Effector CD4-positive, alpha-beta T cell (primary cell): ENCODE results near the gene CYB561D1.

ENCODE experiments used
- DNase-seq: peaks from one replicate; pipeline ENCODE4 v3.0.0-alpha.2; 2020

CYB561D1 gene

DNA sequence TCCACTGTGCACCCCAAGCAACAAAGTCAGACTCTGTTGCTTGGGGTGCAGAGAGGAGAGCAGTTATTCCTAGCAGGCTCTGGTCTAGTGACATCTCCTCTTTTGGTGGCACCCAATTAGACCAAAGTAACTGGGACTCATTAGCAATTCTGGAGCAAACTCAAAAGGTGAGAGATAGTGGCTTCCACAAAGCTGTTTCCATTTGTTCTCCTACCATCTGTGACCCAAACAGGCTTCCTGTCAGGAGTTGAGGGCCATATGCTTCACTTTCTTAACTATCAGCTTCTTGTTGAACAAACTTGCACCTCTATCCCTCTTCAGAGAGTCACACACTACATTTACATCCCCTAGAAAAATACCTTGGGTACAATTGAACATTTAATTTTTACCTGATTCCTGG is 11.7 kb upstream of the CYB561D1 start:
- no peak for DNase-seq

DNA sequence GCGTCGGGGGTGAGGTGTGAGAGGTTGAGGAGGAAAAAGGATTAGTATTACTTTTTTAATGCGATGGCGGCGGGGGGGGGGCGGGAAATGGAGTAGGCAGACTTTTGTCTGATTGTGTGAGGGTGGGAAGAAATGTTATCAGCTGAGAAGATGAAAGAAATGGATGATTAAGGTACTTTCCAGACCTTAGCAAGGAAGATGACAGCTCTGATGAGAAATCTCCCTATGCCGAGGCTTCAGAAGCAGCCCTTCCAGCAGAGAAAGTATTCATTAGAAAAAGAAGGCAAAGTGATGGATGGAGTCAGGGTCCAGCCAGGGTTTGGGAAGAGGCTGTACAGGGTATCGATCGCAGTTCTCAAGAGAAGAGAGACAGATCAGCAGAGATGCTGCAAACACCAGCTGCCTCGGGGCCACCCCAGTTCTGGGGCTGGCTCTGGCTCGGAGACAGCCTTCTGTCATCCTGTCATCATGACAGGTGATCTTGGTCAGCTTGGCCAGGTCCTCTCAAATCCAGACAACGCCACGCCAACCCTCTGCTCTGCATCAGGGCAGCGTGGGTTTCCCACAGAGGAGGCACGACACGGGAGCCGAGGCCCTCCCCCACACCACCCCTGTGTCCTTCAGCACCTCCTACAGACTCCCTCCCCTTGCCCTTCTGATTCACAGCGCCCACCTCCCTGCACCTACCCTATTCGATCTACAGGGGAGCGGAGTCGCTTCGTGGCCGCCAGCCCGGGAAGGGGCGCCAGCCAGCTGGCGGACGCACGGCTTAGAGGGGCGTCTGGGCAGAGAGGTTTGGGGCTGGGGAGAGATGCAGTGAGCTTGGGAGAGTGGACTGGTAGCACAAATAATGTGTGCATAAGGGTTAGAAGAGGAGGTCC is 10.9 kb upstream of the CYB561D1 start:
- DNase-seq: peak; percentile 32

DNA sequence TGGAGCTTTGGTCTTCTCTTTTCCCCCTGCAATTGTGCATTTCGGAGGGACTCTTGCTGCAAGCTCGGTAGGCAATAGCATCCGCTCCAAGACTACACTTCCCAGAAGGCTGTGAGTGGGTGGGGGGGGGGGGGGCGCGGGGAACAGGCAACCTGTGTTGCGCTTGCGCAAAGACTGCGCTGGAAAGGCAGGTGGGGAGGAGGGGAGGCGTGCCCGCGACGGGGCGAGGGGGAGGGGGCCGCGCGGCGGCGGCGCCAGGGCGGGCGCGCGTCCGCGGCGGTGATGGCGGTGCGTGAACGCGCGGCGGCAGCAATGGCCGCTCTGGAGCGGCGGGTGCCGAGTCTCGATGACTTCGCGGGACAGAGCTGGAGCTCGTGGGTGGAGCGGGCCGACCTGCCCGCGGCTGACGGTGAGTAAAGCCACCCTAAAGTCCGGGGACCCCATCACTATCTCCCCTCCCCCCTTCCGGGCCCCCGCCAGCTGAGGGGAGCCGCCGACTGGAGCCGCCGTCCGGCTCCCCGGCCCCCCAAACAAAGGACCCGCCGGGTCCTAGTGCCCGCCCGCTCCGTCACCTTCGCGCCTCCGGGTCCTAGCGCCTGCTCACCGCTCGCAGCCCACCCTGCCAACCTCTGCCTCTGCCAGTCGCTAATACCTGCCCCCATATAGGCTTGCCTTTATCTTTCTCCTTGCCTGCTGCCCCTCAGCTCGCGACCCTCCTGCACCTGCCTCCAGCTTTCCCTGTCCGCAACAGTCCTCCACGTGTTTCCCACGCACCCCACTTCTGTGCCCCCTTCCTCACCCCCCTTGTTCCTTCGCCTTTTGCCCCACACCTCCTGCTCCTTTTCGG is 10.0 kb upstream of the CYB561D1 start, which contains the start of gene ATXN7L2:
Gene ATXN7L2 (plus strand): TSS at position 234 of the 847 bp plus-strand sequence. CDS start 49 bp downstream, at position 283.
- peak; percentile 86 for DNase-seq

DNA sequence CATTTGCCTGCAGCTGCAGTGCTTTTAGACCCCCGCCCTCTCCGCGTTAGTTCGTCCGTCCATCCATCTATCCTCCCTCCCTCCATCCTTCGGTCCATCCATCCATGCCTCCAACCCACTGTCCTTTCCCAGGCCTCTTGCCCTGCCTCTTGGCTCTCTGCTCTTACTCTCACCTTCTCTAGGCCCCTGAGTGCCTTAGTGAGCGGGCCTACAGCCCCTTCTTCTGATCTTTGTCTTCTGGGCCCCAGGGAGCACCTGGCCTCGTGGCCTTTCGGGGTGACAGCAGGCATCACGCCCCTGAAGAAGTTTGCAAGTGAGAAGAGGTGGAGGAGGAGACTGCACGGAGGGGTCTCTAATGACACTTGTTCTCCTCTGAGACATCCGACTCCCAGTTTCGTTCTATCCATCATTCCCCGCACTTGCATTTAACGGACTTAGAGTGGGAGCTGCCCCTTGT is 9.3 kb upstream of the CYB561D1 start:
- no peak for DNase-seq

DNA sequence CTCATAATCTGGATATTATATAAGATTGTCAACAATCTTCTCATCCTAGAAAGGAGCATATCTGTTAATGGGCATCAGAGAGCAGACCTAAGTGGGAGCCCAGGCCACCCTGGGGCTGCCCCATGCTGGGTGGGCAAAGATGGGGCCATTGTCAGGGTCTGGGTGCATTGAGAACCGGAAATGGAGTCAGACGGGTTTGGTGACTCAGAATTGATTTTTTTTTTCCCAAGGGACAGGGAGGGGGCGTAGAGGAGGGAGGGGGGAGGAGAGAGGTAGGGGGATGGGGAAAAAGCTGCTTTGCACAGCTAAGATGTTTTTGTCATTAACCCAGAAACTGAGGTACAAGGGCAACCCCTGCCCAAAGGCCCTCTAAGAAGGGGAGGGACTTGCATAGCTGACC is 8.9 kb upstream of the CYB561D1 start:
- no peak for DNase-seq

DNA sequence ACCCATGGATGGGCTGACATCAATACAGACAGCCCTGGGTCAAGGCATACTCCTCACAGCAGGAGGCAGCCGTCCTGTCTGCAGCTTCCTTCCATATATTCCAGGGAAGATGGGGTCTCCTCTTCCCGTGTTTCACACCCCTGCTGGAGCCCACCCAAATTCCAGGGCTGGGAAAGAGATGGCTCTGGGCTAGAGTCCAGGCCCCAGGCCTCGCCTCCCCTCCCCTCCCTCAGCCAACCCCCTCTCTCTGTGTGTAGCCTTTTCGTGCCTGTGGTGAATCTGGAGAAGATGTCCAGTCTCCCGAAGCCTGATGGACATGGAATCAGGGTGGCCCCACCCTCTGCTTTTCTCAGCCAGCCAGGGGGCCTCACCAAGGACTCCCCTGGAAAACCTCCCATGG is 6.6 kb upstream of the CYB561D1 start:
- DNase-seq: no peak

DNA sequence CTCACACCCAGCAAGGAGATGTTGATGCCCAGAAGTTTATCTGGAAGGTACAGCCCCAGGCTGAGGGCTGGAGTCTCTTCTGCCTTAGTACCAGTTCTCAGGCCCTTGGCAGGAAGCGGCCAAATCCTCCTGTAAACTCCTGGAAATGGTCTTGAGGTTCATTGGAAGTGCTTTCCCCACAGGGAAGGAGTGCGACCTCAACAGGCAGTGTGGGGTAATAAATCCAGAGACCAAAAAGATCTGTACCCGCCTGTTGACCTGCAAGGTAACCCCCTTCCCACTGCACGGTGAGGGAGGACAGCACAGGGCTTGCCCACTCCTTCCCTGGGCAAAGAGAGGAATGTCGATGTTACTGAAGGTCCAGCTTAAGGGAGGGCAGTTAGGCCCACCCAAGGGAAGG is 5.7 kb upstream of the CYB561D1 start:
- no peak for DNase-seq

DNA sequence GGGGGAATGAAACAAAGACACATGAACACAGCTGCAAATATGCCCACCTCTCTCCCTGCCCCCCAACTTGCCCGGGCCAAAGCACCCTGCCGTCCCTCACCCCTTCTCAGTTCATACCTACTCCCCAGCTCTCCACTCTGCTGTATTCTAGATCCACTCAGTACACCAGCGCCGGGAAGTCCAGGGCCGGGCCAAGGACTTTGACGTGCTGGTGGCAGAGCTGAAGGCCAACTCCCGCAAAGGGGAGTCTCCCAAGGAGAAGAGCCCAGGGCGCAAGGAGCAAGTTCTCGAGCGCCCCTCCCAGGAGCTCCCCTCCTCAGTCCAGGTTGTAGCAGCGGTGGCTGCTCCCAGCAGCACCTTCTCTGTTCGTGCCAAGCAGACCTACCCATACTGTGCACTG is 5.2 kb upstream of the CYB561D1 start:
- no peak for DNase-seq

DNA sequence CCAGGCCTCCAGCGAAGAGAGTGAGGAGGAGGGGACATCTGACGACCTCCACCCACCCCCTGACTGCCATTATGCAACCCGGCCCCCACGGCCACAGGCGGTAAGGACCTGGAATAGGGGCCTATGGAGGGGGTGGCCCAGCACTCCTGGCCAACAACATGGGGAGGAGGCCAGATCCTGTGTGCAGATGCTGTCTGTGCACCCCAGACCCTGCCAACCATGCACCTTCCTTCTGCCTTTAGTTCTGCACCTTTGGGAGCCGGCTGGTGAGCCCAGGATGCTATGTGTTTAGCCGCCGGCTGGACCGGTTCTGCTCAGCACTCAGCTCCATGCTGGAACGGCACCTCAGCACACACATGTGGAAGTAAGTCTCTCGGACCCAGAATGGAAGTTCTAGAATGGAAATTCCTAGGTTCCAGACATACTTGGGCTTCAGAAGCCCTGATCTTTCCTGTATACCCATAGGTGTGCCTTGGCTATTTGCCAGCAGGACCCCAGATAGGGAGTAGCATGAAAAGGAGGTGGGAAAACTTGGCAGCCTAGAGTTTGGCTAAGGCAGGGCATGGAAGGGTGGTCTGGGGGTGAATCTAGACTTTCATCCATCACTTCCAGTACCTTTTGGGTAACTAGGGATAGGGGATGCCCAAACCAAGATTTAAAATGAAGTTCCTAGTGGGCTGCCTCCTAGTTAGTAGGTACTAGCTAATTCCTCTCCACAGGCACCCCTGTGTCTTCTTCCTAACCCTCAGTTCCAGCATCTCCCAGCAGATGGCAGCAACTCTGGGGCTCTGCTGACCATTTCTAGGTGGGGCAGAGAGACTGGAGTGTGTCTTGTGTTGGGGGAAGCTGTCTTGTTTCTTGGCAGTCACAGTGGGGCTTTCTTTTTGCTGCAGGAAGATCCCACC is 3.6 kb upstream of the CYB561D1 start:
- DNase-seq: peak; percentile 64

DNA sequence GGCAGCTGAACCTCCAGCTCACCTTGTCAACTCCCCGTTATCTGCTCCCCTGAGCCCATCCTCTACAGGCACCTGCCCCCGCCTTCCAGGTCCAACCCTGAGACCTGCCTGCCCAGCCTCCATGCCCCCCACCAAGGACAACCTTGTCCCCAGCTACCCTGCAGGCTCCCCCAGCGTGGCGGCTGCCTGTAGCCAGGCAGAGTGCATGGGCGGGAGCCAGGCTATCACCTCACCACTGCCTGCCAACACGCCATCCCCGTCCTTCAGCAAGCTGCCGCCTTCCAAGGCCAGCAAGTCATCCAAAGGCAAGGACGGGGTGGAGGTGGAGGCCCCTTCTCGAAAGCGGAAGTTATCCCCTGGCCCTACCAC is 3.0 kb upstream of the CYB561D1 start:
- no peak for DNase-seq

DNA sequence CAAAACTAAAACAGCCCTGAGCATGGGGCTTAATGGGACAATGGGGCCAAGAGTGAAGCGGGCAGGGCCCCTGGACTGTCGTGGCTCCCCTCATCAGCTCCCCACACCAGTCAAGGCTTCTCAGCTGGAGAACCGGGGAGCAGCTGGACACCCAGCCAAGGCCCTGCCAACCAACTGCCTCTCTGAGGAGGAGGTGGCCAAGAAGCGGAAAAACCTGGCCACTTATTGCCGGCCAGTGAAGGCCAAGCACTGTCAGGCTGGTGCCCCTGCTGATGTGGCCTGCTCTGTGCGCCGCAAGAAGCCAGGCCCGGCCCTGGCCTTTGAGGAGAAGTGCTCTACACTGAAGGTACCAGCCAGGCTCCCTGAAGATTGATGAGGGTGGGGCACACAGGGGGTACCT is 2.5 kb upstream of the CYB561D1 start:
- DNase-seq: no peak

DNA sequence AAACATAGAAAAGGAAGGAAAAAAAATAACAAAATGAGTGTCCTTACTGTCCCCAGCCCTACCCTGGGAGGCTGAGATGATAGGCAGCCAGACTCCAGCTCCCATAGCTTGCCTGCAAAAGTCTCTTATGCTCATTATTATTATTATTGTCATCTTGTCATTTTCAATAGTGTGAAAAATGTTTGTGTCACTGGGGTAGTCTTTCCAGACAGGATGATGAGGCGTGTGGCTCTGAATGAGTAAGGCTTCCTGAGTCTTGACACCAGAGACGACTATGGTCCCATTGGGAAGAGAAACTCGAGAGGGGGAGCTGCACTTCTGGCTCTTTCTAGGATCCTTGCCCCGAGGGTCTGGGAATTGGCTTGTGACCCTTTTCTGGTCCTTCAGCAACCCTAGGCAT is 1.1 kb upstream of the CYB561D1 start:
- DNase-seq: no peak

DNA sequence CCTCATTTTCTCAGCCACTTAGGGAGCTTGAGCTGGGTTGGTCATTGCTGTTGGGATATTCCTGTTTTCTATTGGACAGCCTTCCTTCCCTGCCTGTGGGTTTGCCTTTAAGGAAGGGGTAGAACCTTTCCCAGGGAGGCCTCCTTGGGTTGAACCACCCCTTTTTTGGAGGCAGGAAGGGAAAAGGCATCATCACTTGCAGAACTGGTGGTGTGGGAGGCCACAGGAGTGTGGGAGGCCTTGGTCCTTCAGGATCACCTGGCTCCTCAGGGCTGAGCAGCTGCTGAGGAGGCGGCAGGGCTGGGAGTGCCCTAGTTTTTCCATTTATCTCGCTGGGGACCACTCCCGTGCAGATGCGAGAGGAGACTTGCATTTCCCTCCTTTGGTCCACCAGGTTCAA is 667 bp upstream of the CYB561D1 start:
- no peak for DNase-seq

DNA sequence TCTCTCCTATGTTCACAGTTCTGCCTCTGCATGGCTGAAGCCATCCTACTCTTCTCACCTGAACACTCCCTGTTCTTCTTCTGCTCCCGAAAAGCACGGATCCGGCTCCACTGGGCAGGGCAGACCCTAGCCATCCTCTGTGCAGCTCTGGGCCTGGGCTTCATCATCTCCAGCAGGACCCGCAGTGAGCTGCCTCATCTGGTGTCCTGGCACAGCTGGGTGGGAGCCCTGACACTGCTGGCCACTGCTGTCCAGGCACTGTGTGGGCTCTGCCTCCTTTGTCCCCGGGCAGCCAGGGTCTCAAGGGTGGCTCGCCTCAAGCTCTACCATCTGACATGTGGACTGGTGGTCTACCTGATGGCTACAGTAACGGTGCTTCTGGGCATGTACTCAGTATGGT is 1.8 kb downstream of the CYB561D1 start:
- DNase-seq: no peak

DNA sequence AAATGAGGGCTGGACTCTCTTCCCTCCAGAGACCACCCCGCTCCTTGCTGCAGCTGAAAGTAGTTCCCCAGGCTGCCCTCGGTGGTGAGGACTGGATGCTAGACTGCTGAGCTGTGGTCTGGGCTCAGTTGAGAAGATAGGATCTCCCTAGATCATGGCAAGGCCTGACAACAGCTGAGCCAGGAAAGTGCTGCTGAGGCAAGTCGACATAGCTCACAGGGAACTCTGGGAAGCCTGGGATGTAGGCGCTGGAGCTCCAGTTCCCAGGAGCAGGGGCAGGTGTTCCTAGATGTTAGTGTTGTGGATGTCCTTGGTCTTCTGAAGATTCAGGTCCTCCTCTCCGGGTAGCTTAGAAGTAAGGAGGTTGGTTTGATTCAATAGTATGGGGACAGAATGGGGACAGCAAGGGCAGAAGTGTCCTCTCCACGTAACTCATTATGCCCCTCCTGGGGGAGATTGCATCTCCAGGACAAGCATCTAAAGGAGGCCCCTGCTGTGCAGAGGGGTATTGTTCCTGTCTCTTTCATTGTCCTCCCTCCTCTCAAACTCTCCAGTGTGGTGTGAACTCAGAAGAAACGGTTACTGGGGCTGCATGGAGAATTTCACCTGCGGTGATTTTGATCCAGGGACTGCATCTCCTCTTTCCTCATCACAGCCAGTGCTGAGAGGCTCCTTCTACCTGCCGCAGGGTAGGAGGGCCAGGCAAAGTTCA is 3.7 kb downstream of the CYB561D1 start:
- no peak for DNase-seq

DNA sequence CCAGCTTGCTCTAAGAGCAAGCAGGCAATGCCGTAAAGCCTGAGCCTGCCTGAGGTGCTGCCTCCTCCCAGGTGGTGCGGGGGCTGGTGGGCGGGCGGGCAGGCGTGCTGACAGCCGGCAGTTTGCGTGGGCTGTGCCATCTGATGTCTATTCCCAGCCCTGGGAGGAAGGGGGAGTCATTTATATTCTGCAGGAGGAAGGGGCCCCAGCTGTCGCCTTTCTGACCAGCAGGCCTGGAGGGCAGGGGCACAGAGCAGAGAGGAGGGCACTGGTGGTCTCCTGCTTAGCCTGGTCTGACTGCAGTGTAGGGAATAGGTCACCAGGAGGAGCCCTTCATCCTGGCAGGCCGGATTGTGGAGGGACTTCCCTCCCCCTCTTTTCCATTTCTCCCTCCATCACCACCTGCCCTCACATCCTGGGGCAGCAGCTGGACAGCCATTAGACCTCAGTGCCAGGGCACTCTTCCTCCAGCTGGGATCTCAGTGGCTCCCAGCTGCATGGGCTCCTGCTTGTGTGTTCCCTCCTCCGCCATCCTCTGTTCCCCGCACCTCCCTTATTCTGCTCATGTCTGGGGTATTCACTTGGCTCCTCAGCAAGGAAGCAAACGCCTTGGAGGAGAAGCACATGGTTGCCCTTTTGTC is 4.4 kb downstream of the CYB561D1 start:
- DNase-seq: no peak

DNA sequence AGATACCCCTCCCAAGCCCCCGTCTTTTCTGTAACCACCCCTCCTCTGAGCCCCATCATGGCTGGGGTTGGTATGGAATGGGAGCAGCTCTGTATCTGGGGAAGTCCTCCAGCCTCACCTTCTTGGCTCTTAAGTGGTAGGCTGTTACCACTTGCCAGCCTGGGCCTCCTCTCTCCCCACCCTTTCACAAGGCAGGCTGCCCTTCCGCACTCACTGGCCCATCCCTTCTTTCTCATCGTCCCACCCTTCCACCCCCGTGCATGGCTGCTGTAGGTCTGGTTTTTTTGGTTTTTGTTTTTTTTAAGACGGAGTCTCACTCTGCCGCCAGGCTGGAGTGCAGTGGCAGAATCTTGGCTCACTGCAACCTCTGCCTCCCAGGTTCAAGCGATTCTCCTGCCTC is 5.2 kb downstream of the CYB561D1 start:
- no peak for DNase-seq

DNA sequence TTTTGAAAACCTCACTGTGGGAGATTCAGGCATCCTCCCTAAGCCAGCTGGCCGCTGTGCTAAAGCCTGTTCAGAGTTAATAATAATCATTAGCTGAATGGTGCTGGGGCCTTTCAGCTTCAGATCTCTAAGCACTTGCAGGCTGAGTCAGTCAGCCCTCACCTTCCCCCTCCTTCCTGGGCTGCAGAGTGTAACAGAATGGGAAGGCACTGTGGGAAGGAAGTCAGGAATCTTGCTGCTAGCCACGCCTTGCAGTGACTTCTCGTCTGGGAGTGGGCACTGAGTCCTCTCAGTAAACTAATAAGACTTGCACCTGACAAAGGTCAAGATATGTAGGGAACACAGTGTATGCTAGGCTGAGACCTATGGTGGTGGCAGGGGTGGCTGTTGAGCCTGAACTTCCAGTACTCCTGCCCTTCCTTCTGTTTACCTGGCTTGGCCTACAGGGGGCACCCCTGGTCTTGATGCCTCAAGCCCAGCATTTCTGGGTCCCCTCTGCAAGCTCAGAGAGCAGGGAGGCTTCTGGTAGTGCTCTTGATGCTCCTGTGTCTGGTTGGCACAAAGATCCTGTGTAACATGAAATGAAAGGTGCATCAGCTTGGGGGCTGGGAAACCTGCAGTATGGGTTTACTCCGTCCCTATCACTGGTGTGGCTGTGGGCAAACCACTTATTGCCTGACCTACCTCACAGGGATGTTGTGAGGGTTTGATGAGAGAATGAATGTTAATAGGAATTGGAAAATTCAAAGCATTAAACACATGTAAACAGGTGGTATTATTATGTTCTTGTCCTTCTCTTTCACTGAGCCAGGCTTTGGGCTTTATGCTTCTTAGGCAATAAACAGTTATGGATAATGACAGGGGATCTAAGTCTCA is 6.0 kb downstream of the CYB561D1 start:
- DNase-seq: peak; percentile 62

DNA sequence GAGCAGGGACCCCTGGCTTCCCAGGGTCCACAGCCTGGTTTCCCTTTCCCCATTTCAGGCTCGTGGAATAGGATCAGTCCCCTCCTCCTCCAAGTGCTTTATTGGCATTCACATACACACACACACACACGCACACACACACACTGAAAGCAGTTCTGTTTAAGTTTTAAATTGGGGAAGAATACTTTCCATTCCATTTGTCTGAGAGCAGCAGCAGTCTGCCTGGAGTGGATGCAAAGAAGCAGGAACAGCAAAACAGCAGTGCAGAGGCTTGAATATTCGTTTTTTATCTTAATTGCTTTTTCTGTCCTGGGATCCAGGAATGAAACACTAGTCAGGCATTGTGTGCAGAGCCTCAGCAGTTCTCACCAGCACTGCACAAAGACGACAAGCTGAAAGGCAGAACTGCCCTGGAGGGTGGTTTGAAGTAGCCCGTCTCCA is 7.1 kb downstream of the CYB561D1 start:
- no peak for DNase-seq

DNA sequence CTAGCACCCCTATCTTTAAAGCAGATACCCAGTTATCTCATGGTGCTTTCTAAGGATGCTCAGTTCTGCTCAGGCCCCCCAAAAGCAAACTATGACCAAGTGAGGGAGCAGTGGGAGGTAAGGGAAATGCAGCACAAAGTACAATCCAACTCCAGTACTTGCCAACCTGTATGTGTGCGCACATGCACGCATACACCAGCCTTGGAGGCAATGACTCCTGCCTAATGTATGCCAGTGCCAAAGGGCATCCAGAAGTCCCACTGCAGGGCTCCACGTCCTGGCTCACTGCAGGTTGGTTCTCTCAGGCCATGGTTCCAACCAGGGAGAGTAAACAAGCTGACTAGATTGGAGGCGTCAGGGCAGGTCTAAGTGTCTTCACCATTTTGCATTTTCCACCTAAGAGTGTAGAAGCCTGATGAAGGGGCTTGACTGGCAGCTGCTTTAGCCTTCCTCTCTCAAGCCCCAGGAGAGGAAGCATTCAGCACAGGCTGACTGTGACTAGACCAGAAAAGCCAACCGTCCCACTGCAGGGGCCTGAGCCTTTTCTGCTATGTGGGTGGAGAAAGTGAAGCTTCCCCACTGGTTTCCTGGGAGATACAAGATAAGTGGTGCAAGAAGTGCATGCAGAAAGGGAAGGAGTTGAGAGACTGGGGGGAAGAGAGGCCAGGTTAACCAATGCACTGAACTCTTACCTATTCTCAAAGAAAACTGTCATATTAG is 7.9 kb downstream of the CYB561D1 start:
- no peak for DNase-seq
